ENCODE results near the gene ASPN.

The ASPN gene

GRCh38 chr9:92480291-92480771 is 2.0 kb downstream of the ASPN start:
- peak overlapping the region in 1 of 7 experiments; percentile 12 for H3K4me3 ChIP-seq

GRCh38 chr9:92479346-92479745 is 3.0 kb downstream of the ASPN start:
- Histone ChIP-seq H3K27ac (peak overlapping the region in 5 of 21 experiments; percentile 6 to 81 (median 63)), H3K4me3 (no peak overlapping the region)

More at GRCh38 chr9:92480291-92480771, 2.0 kb downstream of the ASPN start:
- H3K27ac ChIP-seq = peak overlapping the region in 19 of 21 experiments; percentile 0 to 81 (median 36)

GRCh38 chr9:92478783-92479182 is 3.5 kb downstream of the ASPN start:
- no peak overlapping the region for H3K4me3 ChIP-seq
- peak overlapping the region in 3 of 21 experiments; percentile 6 to 81 (median 63) for H3K27ac ChIP-seq

- Histone ChIP-seq H3K4me3 (no peak overlapping the region), H3K27ac (no peak overlapping the region)
These were observed 5.3 kb downstream of the ASPN start for GRCh38 chr9:92476962-92477361.

- Histone ChIP-seq H3K4me3 (no peak overlapping the region), H3K27ac (no peak overlapping the region)
These were observed 7.7 kb downstream of the ASPN start for GRCh38 chr9:92474587-92474986.

- Histone ChIP-seq H3K27ac (peak overlapping the region in 6 of 21 experiments; percentile 2 to 38 (median 27)), H3K4me3 (no peak overlapping the region)
These were observed 14.1 kb downstream of the ASPN start for GRCh38 chr9:92468206-92468605.

- H3K4me3 ChIP-seq = no peak overlapping the region
- H3K27ac ChIP-seq = peak overlapping the region in 7 of 21 experiments; percentile 2 to 62 (median 27)
These were observed 14.8 kb downstream of the ASPN start for GRCh38 chr9:92467511-92467910.

GRCh38 chr9:92467041-92467440 is 15.3 kb downstream of the ASPN start:
- Histone ChIP-seq H3K27ac (peak overlapping the region in 5 of 21 experiments; percentile 12 to 62 (median 29)), H3K4me3 (no peak overlapping the region)

- no peak overlapping the region for H3K4me3 ChIP-seq
- peak overlapping the region in 6 of 21 experiments; percentile 3 to 71 (median 44) for H3K27ac ChIP-seq
These were observed 18.3 kb downstream of the ASPN start for GRCh38 chr9:92463984-92464383.

GRCh38 chr9:92463387-92463786 is 18.9 kb downstream of the ASPN start:
- Histone ChIP-seq H3K4me3 (no peak overlapping the region), H3K27ac (peak overlapping the region in 6 of 21 experiments; percentile 8 to 67 (median 32))

- H3K4me3 ChIP-seq = no peak overlapping the region
- H3K27ac ChIP-seq = no peak overlapping the region
These were observed 24.7 kb downstream of the ASPN start for GRCh38 chr9:92457576-92457975.

- Histone ChIP-seq H3K27ac (no peak overlapping the region), H3K4me3 (no peak overlapping the region)
These were observed 27.1 kb downstream of the ASPN start for GRCh38 chr9:92455217-92455616.

- no peak overlapping the region for H3K27ac ChIP-seq
- H3K4me3 ChIP-seq = no peak overlapping the region
These were observed 35.8 kb downstream of the ASPN start for GRCh38 chr9:92446536-92446935.

GRCh38 chr9:92444841-92445240 is 37.5 kb downstream of the ASPN start:
- no peak overlapping the region for H3K4me3 ChIP-seq

GRCh38 chr9:92440751-92441046 is 41.6 kb downstream of the ASPN start:
- Histone ChIP-seq H3K27ac (peak overlapping the region in 3 of 21 experiments; percentile 13 to 77 (median 49)), H3K4me3 (no peak overlapping the region)

More at GRCh38 chr9:92444841-92445240, 37.5 kb downstream of the ASPN start:
- H3K27ac ChIP-seq = no peak overlapping the region

- Histone ChIP-seq H3K4me3 (no peak overlapping the region), H3K27ac (peak overlapping the region in 4 of 21 experiments; percentile 1 to 77 (median 31))
These were observed 42.2 kb downstream of the ASPN start for GRCh38 chr9:92439921-92440750.

- no peak overlapping the region for H3K4me3 ChIP-seq
These were observed 43.3 kb downstream of the ASPN start for GRCh38 chr9:92438900-92439526.

GRCh38 chr9:92435263-92435662 is 47.0 kb downstream of the ASPN start:
- H3K27ac ChIP-seq = no peak overlapping the region

More at GRCh38 chr9:92438900-92439526, 43.3 kb downstream of the ASPN start:
- H3K27ac ChIP-seq = peak overlapping the region in 2 of 21 experiments; percentile 29 to 33

GRCh38 chr9:92432972-92433548 is 49.2 kb downstream of the ASPN start:
- H3K4me3 ChIP-seq = no peak overlapping the region
- peak overlapping the region in 5 of 21 experiments; percentile 3 to 64 (median 15) for H3K27ac ChIP-seq

More at GRCh38 chr9:92435263-92435662, 47.0 kb downstream of the ASPN start:
- H3K4me3 ChIP-seq = no peak overlapping the region

- Histone ChIP-seq H3K4me3 (no peak overlapping the region), H3K27ac (peak overlapping the region in 2 of 21 experiments; percentile 3 to 15)
These were observed 50.0 kb downstream of the ASPN start for GRCh38 chr9:92432350-92432749.

Measured in skin epidermis (tissue), 12 donors.